Neural cell (in vitro differentiated cells): Measurements from ENCODE around the gene RPL27. TPM values are rescaled to one million over a fixed set of nuclear protein-coding genes. Genes with fewer than 3 reads are reported as not detected.
A peak's percentile ranks its signal among the peaks of the same experiment; 100 is the strongest.

Experiments used
- H2AFZ ChIP-seq: fragments of 200-600, 300-800 bp; sonication (generic), shearing (Covaris generic); 2 replicates; pipeline ENCODE4 v1.6.0; 2014; ENCODE audit warnings: low read depth, mild to moderate bottlenecking, antibody characterized with exemption, low read length, moderate library complexity
- H3F3A ChIP-seq: fragments of 200-600 bp; shearing (Covaris generic); 2 replicates; pipeline ENCODE4 v1.6.1; 2016; ENCODE audit warnings: mild to moderate bottlenecking, moderate library complexity, mixed read lengths, antibody characterized with exemption, low read length; ENCODE audit not compliant: insufficient read depth, poor library complexity, severe bottlenecking
- H3K27ac ChIP-seq: fragments of 200-600, 300-800 bp; sonication (generic), shearing (Covaris generic); 2 replicates; pipeline ENCODE4 v1.5.1; 2014; ENCODE audit warnings: mild to moderate bottlenecking, low read length, moderate library complexity
- H3K27me3 ChIP-seq: fragments of 300-800, 200-600 bp; sonication (generic), shearing (Covaris generic); 2 replicates; pipeline ENCODE4 v1.6.0; 2014; ENCODE audit warnings: mild to moderate bottlenecking, low read depth, low read length, moderate library complexity; ENCODE audit not compliant: insufficient read depth
- H3K36me3 ChIP-seq: fragments of 300-800, 200-600 bp; sonication (generic), shearing (Covaris generic); 2 replicates; pipeline ENCODE4 v1.5.1; 2014; ENCODE audit warnings: mild to moderate bottlenecking, antibody characterized with exemption, low read length, moderate library complexity; ENCODE audit not compliant: insufficient read depth
- H3K4me2 ChIP-seq: fragments of 300-800, 200-600 bp; sonication (generic), shearing (Covaris generic); 2 replicates; pipeline ENCODE4 v1.6.0; 2014; ENCODE audit warnings: mild to moderate bottlenecking, low read length
- H3K4me3 ChIP-seq: fragments of 300-800, 200-600 bp; sonication (generic), shearing (Covaris generic); 2 replicates; pipeline ENCODE4 v1.5.1; 2014; ENCODE audit warnings: mild to moderate bottlenecking, low read length, moderate library complexity
- H3K79me2 ChIP-seq: fragments of 200-600 bp; shearing (Covaris generic); replicated peaks from 2 replicates; pipeline ENCODE4 v1.6.0; 2014; ENCODE audit warnings: mild to moderate bottlenecking, low read length, moderate library complexity; ENCODE audit not compliant: insufficient read depth
- H3K9ac ChIP-seq: fragments of 300-800, 200-600 bp; sonication (generic), shearing (Covaris generic); 2 replicates; pipeline ENCODE4 v1.6.1; 2016; ENCODE audit warnings: mild to moderate bottlenecking, low read length, mixed read lengths
- H3K9me2 ChIP-seq: fragments of 200-600 bp; shearing (Covaris generic); 2 replicates; pipeline ENCODE4 v1.6.1; 2016; ENCODE audit warnings: mild to moderate bottlenecking, low read length, mixed read lengths; ENCODE audit not compliant: insufficient read depth
- H3K9me3 ChIP-seq: fragments of 200-600, 300-800 bp; sonication (generic), shearing (Covaris generic); 2 replicates; pipeline ENCODE4 v1.6.1; 2016; ENCODE audit warnings: mild to moderate bottlenecking, mixed run types, low read length, moderate library complexity, mixed read lengths
- H4K20me1 ChIP-seq: fragments of 200-600 bp; shearing (Covaris generic); 2 replicates; pipeline ENCODE4 v1.6.1; 2016; ENCODE audit warnings: mild to moderate bottlenecking, mixed run types; ENCODE audit not compliant: insufficient read depth
- CTCF ChIP-seq: fragments of 450-650 bp; IDR thresholded peaks from 2 replicates; pipeline ENCODE4 v1.5.1; 2014; ENCODE audit warnings: antibody characterized with exemption, mild to moderate bottlenecking, moderate library complexity; ENCODE audit not compliant: poor library complexity, severe bottlenecking
- EP300 ChIP-seq: fragments of 450-650 bp; conservative IDR thresholded peaks from 2 replicates; pipeline ENCODE4 v1.6.1; 2014; ENCODE audit warnings: antibody characterized with exemption, mild to moderate bottlenecking, moderate library complexity; ENCODE audit not compliant: poor library complexity, severe bottlenecking
- EZH2 ChIP-seq: fragments of 200-600, 300-800 bp; shearing (Covaris generic), sonication (generic); IDR thresholded peaks from 2 replicates; pipeline ENCODE4 v1.6.1; 2014; ENCODE audit warnings: antibody characterized with exemption, low read length, borderline replicate concordance, mild to moderate bottlenecking; ENCODE audit not compliant: insufficient read depth, poor library complexity, severe bottlenecking
- MXI1 ChIP-seq: fragments of 450-650 bp; conservative IDR thresholded peaks from 2 replicates; pipeline ENCODE4 v1.6.1; 2014; ENCODE audit warnings: antibody characterized with exemption, mild to moderate bottlenecking; ENCODE audit not compliant: poor library complexity, severe bottlenecking
- POLR2AphosphoS5 ChIP-seq: IDR thresholded peaks from 2 replicates; pipeline ENCODE4 v1.6.1; 2012
- RAD21 ChIP-seq: fragments of 450-650 bp; conservative IDR thresholded peaks from 2 replicates; pipeline ENCODE4 v1.6.1; 2014; ENCODE audit warnings: antibody characterized with exemption, mild to moderate bottlenecking, moderate library complexity
- REST ChIP-seq: IDR thresholded peaks from 2 replicates; pipeline ENCODE4 v1.6.1; 2012; ENCODE audit warnings: borderline replicate concordance
- SMC3 ChIP-seq: fragments of 450-650 bp; conservative IDR thresholded peaks from 2 replicates; pipeline ENCODE4 v1.6.1; 2014; ENCODE audit warnings: antibody characterized with exemption, mild to moderate bottlenecking, moderate library complexity; ENCODE audit not compliant: poor library complexity
- TAF1 ChIP-seq: IDR thresholded peaks from 2 replicates; pipeline ENCODE4 v1.6.1; 2012; ENCODE audit warnings: low read depth
- polyA plus RNA-seq: library from polyadenylated mRNA; depleted of rRNA; stranded (reverse); fragments of >200 nt; gene quantifications from 2 replicates; pipeline ENCODE4 v1.2.3, GENCODE V29; 2014

The RPL27 gene
- polyA plus RNA-seq, 1 donor from 2014 or later, result 1,167 TPM

- H3K9ac ChIP-seq, result peak overlapping the region; percentile 68
- TF ChIP-seq CTCF (no peak), POLR2AphosphoS5 (no peak), EZH2 (no peak), TAF1 (no peak), RAD21 (no peak), SMC3 (no peak), EP300 (no peak), MXI1 (no peak), REST (no peak)
- H3K36me3 ChIP-seq, result no peaks in the 10 kb centered on the region
These were observed 36.7 kb downstream of the RPL27 start for GRCh38 chr17:43034894-43035293.

GRCh38 chr17:43039646-43040045 lies 41.4 kb downstream of the RPL27 start:
- Histone ChIP-seq H3K4me3 (no peak overlapping the region), H3K27ac (no peak overlapping the region)

More at GRCh38 chr17:43034894-43035293, 36.7 kb downstream of the RPL27 start:
- Histone ChIP-seq H4K20me1 (no peaks in the 10 kb centered on the region), H3K27ac (peak overlapping the region; percentile 93), H3K4me2 (peak overlapping the region; percentile 85), H3F3A (no peaks in the 10 kb centered on the region), H3K9me3 (no peaks in the 10 kb centered on the region), H3K27me3 (no peaks in the 10 kb centered on the region), H2AFZ (peak overlapping the region; percentile 79), H3K9me2 (no peaks in the 10 kb centered on the region), H3K79me2 (no peaks in the 10 kb centered on the region), H3K4me3 (peak overlapping the region; percentile 56)

GRCh38 chr17:43040655-43041054 lies 42.4 kb downstream of the RPL27 start:
- Histone ChIP-seq H3K9me3 (no peaks in the 10 kb centered on the region), H3K27ac (no peak overlapping the region), H4K20me1 (no peaks in the 10 kb centered on the region), H2AFZ (no peak overlapping the region), H3K27me3 (no peaks in the 10 kb centered on the region), H3K79me2 (no peaks in the 10 kb centered on the region), H3K4me2 (no peak overlapping the region), H3K4me3 (no peak overlapping the region), H3F3A (no peaks in the 10 kb centered on the region), H3K9me2 (no peaks in the 10 kb centered on the region), H3K36me3 (no peaks in the 10 kb centered on the region), H3K9ac (no peak overlapping the region)
- TF ChIP-seq SMC3 (no peak), REST (no peak), EZH2 (no peak), RAD21 (no peak), EP300 (no peak), MXI1 (no peak), POLR2AphosphoS5 (no peak), CTCF (no peak), TAF1 (no peak)

More at GRCh38 chr17:43039646-43040045, 41.4 kb downstream of the RPL27 start:
- H4K20me1 ChIP-seq, result no peaks in the 10 kb centered on the region
- no peaks in the 10 kb centered on the region for H3K9me3 ChIP-seq
- H3K9me2 ChIP-seq, result no peaks in the 10 kb centered on the region
- H3K4me2 ChIP-seq, result no peak overlapping the region
- no peak overlapping the region for H2AFZ ChIP-seq
- no peaks in the 10 kb centered on the region for H3K36me3 ChIP-seq
- no peaks in the 10 kb centered on the region for H3F3A ChIP-seq
- no peak overlapping the region for H3K9ac ChIP-seq
- TF ChIP-seq EZH2 (no peak), SMC3 (no peak), MXI1 (no peak)
- no peaks in the 10 kb centered on the region for H3K27me3 ChIP-seq
- H3K79me2 ChIP-seq, result no peaks in the 10 kb centered on the region
